Measurements from ENCODE around the gene NXPH4.

NXPH4 gene

GRCh38 chr12:57183939-57184725, 32.5 kb upstream of the NXPH4 start:
- ATAC-seq: no peak

GRCh38 chr12:57185403-57185802, 31.2 kb upstream of the NXPH4 start:
- no peak for ATAC-seq

- ATAC-seq: no peak
These were observed 30.6 kb upstream of the NXPH4 start for GRCh38 chr12:57185906-57186508.

DNA sequence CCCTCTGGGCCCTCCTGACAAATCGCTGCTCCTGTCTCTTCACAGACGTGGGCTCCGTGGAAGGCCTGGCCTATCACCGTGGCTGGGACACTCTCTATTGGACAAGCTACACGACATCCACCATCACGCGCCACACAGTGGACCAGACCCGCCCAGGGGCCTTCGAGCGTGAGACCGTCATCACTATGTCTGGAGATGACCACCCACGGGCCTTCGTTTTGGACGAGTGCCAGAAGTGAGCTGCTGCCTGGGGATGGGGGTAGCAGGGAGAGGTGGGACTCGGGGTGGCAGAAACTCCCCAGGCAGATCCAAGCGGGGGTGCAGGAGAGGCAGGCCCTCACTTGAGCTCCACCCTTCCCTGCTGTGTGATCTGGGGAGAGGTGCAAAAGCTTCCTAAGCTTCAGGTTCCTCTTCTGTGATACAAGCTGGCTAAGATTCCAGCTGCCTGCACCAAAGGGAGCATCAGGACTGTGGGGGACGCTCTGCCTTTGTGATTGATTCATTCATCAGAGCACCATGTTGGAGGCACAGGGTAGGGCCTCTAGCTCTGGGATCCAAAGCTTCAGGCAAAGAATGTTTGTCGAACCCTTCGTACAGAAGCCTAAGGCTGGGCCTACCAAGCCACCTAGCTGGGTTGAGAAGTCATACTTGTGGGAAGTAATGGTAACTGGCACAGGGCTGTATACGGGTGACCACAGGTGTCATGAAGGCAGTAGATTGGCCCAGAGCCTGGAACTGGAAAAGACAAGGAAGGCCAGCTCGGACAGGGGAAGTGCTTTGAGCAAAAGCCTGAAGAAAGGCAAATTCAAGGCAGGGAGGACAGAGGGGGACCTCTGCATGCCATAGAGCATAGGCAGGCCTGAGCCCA, 29.1 kb upstream of the NXPH4 start:
- no peak for ATAC-seq

- no peak for ATAC-seq
These were observed 28.5 kb upstream of the NXPH4 start for GRCh38 chr12:57188090-57188425.

- no peak for ATAC-seq
These were observed 26.6 kb upstream of the NXPH4 start for GRCh38 chr12:57190037-57190436.

DNA sequence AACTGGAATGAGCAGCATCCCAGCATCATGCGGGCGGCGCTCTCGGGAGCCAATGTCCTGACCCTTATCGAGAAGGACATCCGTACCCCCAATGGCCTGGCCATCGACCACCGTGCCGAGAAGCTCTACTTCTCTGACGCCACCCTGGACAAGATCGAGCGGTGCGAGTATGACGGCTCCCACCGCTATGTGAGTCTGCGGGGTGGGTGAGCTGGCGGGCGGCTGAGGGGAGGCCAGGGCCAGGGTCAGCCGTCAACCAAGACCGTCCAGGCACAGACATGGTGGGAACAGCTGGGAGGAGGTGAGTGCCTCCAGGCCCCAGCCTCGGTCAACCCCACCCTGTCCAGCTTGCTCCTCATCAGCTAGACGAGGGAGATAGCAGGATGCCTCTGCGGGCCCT, 25.8 kb upstream of the NXPH4 start:
- ATAC-seq: no peak

DNA sequence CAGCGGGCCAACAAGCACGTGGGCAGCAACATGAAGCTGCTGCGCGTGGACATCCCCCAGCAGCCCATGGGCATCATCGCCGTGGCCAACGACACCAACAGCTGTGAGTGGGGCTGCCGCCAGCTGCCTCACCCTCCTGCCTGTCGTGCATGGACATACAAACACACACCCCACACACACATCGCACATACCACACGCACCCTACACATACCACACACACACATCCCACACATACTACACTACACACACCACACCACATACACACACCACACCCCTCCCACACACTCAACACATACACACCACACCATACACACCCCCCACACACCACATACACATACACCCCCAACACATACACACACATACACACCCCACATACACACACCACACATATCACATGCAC, 25.2 kb upstream of the NXPH4 start:
- ATAC-seq: no peak

DNA sequence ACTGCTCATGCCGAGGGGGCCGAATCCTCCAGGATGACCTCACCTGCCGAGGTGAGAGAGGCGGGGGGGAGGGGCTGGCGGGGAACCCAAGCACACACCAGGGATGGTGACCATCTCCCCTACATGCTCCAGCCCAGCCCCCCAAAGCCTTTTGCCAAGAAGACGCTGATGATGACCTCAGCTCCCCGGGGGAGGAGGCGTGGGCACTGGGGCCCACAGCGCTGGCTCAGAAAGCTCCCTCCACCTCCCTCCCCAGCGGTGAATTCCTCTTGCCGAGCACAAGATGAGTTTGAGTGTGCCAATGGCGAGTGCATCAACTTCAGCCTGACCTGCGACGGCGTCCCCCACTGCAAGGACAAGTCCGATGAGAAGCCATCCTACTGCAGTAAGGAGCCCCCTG, 23.7 kb upstream of the NXPH4 start:
- ATAC-seq: no peak

DNA sequence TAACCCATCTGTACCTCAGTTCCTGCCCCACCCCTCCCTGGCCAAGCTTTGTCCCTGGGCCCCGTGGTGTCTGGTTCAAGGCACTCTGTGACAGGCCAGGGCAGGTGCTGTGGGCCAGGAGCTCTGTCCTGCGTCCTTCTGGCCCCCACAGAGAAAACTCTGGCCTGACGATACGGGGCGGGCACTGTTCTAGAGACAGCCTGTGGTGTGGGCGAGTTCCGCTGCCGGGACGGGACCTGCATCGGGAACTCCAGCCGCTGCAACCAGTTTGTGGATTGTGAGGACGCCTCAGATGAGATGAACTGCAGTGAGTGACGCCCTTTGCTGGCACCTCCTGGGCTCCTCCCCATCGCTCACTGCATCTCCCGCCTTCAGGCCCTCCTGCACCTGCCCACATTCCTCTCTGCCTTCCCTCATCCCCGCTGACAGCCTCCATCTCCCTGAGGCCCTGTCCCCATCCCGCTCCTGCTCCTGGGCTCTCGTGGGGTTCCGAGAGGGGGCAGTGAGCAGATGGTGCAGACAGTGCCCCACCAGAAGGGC, 22.8 kb upstream of the NXPH4 start:
- no peak for ATAC-seq

- no peak for ATAC-seq
These were observed 22.3 kb upstream of the NXPH4 start for GRCh38 chr12:57194253-57194652.

DNA sequence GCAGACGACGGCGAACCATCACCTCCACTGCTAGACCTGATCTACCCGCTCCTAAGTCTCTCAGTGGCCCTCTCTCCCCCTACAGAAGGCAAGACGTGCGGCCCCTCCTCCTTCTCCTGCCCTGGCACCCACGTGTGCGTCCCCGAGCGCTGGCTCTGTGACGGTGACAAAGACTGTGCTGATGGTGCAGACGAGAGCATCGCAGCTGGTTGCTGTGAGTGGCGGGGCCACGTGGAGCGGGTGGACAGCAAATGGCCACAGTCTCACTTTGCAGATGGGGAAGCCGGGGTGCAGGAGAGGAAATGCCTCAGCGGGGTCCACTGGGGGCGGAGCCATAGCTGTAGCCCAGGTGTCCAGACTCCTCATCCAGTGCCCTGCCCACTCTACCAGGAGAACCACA, 21.4 kb upstream of the NXPH4 start:
- no peak for ATAC-seq

DNA sequence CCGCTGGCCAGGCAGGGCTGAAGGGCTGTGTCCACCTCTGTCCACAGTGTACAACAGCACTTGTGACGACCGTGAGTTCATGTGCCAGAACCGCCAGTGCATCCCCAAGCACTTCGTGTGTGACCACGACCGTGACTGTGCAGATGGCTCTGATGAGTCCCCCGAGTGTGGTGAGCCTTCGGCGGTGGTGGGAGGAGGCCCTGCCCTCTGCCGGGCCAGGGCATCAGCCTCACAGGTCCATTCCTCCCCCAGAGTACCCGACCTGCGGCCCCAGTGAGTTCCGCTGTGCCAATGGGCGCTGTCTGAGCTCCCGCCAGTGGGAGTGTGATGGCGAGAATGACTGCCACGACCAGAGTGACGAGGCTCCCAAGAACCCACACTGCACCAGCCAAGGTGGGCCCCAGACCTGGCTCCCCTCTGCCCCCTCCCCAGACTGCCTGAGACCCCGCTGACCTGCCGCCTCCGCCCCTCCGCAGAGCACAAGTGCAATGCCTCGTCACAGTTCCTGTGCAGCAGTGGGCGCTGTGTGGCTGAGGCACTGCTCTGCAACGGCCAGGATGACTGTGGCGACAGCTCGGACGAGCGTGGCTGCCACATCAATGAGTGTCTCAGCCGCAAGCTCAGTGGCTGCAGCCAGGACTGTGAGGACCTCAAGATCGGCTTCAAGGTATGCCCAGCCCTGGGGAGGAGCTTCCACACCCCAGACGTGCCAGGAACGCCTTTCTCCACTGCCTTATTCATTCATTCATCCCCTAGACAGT, 20.8 kb upstream of the NXPH4 start:
- peak in 1 of 2 donors; percentile 15 for ATAC-seq

GRCh38 chr12:57196439-57196838, 20.2 kb upstream of the NXPH4 start:
- no peak for ATAC-seq

DNA sequence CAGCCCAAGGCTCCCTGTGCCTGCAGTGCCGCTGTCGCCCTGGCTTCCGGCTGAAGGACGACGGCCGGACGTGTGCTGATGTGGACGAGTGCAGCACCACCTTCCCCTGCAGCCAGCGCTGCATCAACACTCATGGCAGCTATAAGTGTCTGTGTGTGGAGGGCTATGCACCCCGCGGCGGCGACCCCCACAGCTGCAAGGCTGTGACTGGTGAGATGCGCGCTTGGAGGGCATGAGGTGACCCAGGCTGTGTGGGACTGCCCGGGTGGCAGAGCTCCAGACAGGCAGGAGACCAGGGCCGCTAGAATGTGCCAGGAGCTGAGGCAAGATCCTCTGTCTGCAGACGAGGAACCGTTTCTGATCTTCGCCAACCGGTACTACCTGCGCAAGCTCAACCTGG, 19.6 kb upstream of the NXPH4 start:
- no peak for ATAC-seq

GRCh38 chr12:57198329-57198728, 18.3 kb upstream of the NXPH4 start:
- no peak for ATAC-seq

DNA sequence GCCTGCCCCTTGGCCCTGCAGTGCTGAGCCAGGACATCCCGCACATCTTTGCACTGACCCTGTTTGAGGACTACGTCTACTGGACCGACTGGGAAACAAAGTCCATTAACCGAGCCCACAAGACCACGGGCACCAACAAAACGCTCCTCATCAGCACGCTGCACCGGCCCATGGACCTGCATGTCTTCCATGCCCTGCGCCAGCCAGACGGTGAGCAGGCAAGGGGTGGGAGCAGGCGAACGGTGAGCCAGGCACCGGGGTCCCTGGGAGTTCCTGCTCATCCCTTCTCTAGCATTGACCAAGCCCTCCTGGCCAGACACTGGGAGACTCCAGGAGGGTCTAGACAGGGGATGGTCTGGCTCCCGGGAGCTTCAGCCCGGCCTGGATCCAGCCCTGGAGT, 17.4 kb upstream of the NXPH4 start:
- ATAC-seq: no peak

DNA sequence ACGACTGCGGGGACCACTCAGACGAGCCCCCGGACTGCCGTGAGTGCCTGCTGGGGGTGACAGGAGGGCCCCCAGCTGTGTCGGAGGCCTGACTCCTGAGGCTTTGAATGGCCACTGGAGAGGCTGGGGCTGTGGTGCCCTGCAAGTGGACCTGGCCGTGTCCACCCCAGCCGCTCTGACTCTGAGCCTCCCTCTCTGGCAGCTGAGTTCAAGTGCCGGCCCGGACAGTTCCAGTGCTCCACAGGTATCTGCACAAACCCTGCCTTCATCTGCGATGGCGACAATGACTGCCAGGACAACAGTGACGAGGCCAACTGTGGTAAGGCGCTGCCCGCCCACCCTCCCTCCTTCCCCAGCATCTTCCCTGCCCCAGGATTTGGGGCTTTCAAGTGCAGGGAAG, 16.1 kb upstream of the NXPH4 start:
- no peak for ATAC-seq

DNA sequence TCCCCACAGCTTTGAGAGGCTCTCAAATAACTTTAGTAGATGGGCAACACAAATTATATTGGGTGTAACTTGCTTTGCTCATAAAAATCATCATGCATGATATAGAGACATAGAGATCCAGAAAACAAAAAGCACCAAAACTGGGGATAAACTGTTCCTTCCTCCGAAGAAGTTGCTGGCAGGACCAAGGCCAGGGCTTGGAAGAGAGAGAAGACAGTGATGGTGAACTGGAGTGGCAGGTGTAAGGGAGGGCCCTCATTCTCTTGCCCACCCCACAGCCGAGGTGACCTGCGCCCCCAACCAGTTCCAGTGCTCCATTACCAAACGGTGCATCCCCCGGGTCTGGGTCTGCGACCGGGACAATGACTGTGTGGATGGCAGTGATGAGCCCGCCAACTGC, 15.4 kb upstream of the NXPH4 start:
- no peak for ATAC-seq

DNA sequence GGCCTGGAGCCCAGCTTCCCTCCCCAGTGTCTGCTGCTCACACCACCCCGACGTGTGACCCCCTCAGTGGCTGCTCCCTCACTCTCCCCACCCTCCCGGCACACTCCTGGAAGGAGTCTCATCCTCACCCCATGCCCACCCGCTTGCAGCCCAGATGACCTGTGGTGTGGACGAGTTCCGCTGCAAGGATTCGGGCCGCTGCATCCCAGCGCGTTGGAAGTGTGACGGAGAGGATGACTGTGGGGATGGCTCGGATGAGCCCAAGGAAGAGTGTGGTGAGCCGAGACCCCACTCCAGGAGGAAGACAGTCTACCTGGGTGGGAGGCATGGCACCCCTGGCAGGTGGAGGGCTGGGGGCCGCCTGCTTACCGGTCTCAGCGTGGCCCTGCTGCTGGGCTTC, 15.0 kb upstream of the NXPH4 start:
- no peak for ATAC-seq

DNA sequence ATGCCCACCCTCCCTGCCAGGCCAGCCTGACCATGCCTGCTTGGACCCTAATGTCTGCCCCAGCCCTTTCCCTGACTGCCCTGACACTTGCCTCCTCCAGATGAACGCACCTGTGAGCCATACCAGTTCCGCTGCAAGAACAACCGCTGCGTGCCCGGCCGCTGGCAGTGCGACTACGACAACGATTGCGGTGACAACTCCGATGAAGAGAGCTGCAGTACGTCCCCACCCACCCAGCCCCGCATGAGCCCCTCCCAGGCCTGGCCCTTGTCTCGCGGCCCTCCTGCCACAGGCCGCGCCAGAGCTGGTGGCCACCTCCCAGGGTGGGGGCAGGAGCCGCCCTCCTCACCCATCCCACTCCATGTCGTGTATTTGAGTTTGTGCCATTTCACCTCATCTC, 14.3 kb upstream of the NXPH4 start:
- ATAC-seq: no peak

GRCh38 chr12:57203201-57203600, 13.4 kb upstream of the NXPH4 start:
- ATAC-seq: no peak

GRCh38 chr12:57203791-57204190, 12.8 kb upstream of the NXPH4 start:
- no peak for ATAC-seq
